GM23338 (cell line): Measurements from ENCODE around the gene AMOTL1.
"Not testable (repeated sequence)": the region's sequence is repeated elsewhere in the genome, so short reads cannot be mapped to it uniquely, and the experiment has no call there.

Experiments
- CREB1 ChIP-seq: fragments of 250-450 bp; sonication (Bioruptor Pico); IDR thresholded peaks from 2 replicates; pipeline ENCODE4 v1.5.0; 2020; ENCODE audit warnings: low read depth, mild to moderate bottlenecking, moderate library complexity
- TF ChIP-seq, protein P1 (sequence below), 2 experiments: fragments of 200-600 bp in 1 of 2; sonication (generic) in 1 of 2; conservative IDR thresholded peaks; 2 replicates each; pipeline versions ENCODE4 v1.5.1 to v1.6.1; 2016 to 2017; ENCODE audit warnings: antibody characterized with exemption in 2 of 2, low read depth in 2 of 2, mild to moderate bottlenecking in 2 of 2, moderate library complexity in 1 of 2

DNA sequence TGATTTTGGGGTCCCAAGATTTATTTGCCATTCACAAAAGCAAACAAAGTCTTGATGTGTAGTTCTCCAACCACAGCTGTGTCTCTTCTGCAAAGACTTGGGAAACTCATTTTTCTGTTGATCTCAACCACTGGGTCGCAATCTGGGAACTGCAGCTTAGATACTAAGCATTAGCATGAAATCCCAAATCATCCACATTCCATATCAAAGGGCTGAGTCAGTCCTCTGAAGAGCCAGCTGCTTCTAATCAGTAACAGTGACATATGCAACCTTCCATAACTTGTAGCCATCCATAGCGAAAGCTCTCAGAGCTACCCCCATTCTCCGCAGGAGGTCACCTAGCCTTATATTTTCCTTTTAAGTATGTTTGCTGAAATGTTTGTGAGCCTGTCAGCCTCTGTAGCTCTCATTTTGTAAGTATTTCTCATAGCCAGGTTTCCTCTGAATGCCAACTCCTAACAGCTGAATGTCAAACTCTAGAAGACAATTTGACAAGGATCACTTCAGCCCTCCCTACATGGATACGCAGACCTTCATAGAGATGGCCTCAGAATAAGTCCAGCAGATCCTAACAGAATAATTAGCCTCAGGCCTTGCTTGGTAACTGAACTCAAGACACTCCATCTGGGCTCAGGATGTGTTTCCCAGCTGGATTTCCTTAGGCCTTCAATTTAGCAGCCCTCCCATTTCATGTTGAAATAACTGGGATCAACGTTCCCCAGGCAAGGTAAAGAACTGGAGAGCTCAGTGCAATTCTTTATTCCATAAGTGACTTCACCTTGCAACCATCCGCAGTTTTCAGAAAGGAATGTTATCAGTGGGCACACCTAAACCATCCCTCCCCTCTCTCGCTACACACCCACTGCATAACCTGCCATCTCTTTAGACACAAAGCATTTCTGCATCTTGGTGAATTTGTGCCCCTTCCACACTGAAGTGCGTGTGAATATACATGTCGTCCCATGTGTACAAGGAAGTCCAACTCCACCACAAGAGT, 44.9 kb downstream of the AMOTL1 start:
- TF ChIP-seq CREB1 (CRISPR knock-in tag), result not testable (repeated sequence)
- TF ChIP-seq, protein P1, sequence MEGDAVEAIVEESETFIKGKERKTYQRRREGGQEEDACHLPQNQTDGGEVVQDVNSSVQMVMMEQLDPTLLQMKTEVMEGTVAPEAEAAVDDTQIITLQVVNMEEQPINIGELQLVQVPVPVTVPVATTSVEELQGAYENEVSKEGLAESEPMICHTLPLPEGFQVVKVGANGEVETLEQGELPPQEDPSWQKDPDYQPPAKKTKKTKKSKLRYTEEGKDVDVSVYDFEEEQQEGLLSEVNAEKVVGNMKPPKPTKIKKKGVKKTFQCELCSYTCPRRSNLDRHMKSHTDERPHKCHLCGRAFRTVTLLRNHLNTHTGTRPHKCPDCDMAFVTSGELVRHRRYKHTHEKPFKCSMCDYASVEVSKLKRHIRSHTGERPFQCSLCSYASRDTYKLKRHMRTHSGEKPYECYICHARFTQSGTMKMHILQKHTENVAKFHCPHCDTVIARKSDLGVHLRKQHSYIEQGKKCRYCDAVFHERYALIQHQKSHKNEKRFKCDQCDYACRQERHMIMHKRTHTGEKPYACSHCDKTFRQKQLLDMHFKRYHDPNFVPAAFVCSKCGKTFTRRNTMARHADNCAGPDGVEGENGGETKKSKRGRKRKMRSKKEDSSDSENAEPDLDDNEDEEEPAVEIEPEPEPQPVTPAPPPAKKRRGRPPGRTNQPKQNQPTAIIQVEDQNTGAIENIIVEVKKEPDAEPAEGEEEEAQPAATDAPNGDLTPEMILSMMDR (conservative IDR thresholded peaks at IDR 0.05; ENCODE audit: low read depth in 2 of 2), result not testable (repeated sequence)
